ENCODE results near the gene TRAF2.
A peak's percentile ranks its signal among the peaks of the same experiment; 100 is the strongest.

TRAF2 gene

GRCh38 chr9:136913701-136914438, 27.6 kb downstream of the TRAF2 start:
- DNase-seq: no peak

GRCh38 chr9:136915632-136916329, 29.5 kb downstream of the TRAF2 start:
- no peak for DNase-seq

GRCh38 chr9:136916330-136917184, 30.2 kb downstream of the TRAF2 start:
- DNase-seq: no peak

GRCh38 chr9:136917902-136918301, 31.6 kb downstream of the TRAF2 start:
- DNase-seq: no peak

GRCh38 chr9:136920069-136920468, 33.8 kb downstream of the TRAF2 start:
- DNase-seq: no peak

- DNase-seq: no peak
Measured at GRCh38 chr9:136920734-136921231, 34.5 kb downstream of the TRAF2 start.

- no peak for DNase-seq
Measured at GRCh38 chr9:136921307-136921706, 35.0 kb downstream of the TRAF2 start.

- DNase-seq: no peak
Measured at GRCh38 chr9:136921718-136922117, 35.4 kb downstream of the TRAF2 start.

- no peak for DNase-seq
Measured at GRCh38 chr9:136922540-136922939, 36.2 kb downstream of the TRAF2 start.

- DNase-seq: peak; percentile 86
Measured at GRCh38 chr9:136923881-136924280, 37.6 kb downstream of the TRAF2 start.

- no peak for DNase-seq
Measured at GRCh38 chr9:136925414-136926153, 39.3 kb downstream of the TRAF2 start.

GRCh38 chr9:136926154-136926704, 39.9 kb downstream of the TRAF2 start:
- no peak for DNase-seq

- no peak for DNase-seq
Measured at GRCh38 chr9:136926749-136927148, 40.4 kb downstream of the TRAF2 start.

- DNase-seq: no peak
Measured at GRCh38 chr9:136927343-136928271, 41.3 kb downstream of the TRAF2 start.

- DNase-seq: no peak
Measured at GRCh38 chr9:136928591-136928990, 42.3 kb downstream of the TRAF2 start.

GRCh38 chr9:136930014-136930413, 43.7 kb downstream of the TRAF2 start:
- no peak for DNase-seq

GRCh38 chr9:136931611-136932130, 45.4 kb downstream of the TRAF2 start:
- DNase-seq: no peak

GRCh38 chr9:136934277-136934676, 48.0 kb downstream of the TRAF2 start:
- DNase-seq: no peak

GRCh38 chr9:136935651-136936050, 49.3 kb downstream of the TRAF2 start:
- DNase-seq: no peak

- no peak for DNase-seq
Measured at GRCh38 chr9:136936645-136937170, 50.4 kb downstream of the TRAF2 start.
